ENCODE data around the gene DIPK1B.
A peak's percentile ranks its signal among the peaks of the same experiment; 100 is the strongest.

DIPK1B gene

DNA sequence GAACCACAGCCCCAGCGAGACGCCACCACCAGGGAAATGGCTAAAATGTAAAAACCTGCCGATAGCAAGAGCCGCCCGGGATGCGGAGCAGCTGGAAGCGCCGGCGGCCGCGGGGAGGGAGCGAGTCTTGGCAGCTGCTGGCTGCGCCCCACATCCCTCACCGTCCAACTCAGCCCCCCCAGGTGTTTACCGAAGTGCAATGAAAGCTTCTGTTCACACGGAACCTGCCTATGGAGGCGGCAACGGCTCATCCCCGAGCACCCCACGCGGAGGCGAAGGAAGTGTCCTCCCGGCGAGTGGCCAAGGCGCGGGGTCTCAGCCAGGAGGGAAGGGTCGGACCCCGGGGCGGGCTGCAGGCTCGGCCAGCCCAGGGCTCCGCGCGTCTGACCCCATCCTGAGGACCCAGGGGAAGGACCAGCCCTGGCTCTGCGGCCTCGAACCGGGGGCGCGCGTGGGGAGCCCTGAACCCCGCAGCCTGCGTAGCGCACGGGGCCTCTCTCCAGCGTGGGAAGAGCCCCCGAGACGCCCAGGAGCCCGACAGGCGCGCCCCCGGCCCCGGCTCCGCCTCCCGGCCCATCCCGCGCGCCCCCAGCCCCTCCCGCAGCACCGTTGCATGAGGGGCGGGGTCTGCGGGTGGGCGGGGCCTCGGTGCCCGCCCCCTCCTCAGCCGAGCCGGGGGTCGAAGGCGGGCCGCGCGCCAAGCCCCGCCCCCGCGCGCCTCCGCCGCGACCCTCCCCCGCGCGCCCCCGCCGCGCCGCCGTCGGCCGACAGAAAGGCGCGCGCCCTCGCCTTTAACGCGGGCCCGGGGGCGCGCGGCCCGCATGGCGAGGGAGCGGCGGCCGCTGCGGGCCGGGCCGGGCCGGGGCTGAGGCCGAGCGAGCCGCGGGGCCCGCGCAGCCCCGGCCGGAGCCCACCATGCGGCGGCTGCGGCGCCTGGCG lies at the start of gene DIPK1B:
TSS of gene DIPK1B (plus strand) at position 822 of the 939 bp plus-strand sequence. CDS start at position 916, 94 bp downstream.
- peak; percentile 86 for DNase-seq

- no peak for DNase-seq
Observed at GRCh38 chr9:136662656-136663581, 49.5 kb upstream of the DIPK1B start, which contains the start of gene EGFL7. Gene EGFL7, plus strand, starts transcription at chr9:136662916. Its CDS starts 5,367 bp downstream, at chr9:136668283.

DNA sequence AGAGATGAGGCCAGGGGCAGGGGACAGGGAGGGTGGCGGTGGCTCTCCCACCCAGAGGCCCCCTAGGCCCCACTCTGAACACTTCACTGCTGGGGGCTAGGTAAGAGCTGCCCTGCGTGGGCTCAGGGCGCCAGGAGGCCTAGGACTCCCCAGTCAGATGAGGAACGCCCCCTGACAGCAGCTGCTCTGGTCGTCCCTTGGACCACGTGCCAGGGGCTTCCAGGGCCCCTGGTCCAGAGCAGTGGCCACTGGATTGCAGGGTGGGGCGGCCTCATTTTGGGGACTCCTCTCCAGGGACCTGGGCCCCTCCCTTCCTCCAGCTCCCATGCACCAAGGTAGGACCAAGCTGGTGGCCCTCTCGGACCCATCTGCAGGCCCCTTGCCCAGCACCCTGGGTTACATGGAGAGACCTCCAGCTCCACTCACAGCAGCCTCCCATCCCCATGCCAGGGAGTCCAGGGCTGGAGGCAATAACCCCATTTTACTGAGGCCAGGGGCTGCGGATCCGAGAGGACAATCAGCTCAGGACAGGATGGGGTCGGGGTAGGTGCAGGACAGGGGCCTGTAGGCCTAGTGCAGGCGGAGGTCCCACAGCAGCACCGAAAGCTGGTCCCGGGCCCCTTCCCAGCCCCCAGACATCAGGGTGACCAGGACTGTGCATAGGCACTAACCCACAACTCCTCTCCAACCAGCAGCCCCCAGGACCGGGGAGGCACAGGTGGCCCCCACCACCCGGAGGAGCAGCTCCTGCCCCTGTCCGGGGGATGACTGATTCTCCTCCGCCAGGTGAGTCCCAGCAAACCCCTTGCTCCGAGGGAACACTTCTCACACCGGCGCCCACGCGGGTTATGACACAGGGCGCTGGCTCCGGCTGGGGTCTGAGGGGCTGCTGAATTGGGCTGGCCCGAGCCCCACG lies 48.1 kb upstream of the DIPK1B start:
- no peak for DNase-seq

DNA sequence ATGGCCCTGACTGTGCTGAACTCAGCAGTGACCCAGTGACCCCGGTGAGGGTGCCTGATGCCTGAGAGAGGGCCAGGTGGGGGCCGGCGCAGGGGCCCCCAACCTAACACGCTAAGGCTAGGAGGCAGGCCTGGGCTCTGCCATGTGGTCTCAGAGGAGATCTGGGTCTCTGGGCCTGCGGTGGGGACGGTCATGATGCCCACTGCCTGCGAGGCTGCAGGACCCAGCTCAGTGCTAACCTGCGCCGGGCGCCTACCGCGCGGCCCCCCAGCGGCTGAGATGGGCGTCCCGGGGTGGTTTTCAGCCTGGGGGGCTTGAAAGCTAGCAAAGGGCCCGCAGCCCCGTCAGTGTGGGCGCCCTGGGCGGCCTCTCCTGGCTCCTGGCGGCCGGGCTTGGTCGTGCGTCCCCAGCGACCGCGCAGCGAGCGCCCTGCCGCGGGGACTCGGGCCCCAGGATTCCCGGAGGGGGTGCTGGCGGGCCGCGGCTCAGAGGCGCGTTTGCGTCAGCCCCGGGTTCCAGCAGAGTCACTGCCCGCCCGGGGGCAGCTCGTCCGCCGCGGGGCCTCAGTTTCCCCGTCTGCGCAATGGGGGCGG lies 47.2 kb upstream of the DIPK1B start:
- no peak for DNase-seq

DNA sequence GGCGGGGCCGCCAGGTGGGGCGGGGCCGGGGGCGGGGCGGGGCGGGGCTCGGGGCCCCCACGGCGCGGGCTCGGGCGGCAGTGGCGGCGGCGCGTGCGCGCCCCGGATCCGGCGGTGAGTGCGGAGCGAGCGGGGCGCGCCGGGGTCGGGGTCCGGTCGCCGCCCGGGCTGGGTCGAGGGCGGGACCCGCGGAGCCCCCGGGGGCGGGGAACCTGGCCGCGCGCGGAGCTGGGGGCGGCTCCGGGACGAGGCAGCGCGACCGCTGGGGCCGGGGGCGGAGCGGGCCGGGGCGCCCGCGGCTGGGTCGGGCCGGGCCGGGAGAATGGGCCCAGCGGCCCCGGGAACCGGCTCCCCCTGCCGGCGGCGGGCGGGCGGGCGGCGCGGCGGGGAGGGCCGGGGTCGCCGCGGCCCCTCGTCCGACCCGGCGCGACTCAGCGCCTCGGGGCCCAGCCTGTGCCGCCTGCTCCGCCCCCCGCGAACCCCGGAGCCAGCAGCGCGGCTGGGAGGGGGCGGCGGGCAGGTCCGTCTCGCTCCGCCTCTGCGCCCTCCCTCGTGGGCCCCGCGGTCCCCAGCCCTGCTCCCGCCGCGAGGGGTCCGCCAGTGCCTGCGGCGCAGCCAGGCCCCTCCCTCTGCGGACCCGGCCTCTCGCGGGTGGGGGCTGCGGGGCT lies 46.5 kb upstream of the DIPK1B start:
- DNase-seq = no peak

GRCh38 chr9:136666372-136667213 lies 45.8 kb upstream of the DIPK1B start:
- no peak for DNase-seq

GRCh38 chr9:136667214-136667939 lies 45.0 kb upstream of the DIPK1B start:
- no peak for DNase-seq

- DNase-seq = no peak
Observed at GRCh38 chr9:136667940-136668760, 44.2 kb upstream of the DIPK1B start.

- no peak for DNase-seq
Observed at GRCh38 chr9:136668983-136669790, 43.2 kb upstream of the DIPK1B start.

DNA sequence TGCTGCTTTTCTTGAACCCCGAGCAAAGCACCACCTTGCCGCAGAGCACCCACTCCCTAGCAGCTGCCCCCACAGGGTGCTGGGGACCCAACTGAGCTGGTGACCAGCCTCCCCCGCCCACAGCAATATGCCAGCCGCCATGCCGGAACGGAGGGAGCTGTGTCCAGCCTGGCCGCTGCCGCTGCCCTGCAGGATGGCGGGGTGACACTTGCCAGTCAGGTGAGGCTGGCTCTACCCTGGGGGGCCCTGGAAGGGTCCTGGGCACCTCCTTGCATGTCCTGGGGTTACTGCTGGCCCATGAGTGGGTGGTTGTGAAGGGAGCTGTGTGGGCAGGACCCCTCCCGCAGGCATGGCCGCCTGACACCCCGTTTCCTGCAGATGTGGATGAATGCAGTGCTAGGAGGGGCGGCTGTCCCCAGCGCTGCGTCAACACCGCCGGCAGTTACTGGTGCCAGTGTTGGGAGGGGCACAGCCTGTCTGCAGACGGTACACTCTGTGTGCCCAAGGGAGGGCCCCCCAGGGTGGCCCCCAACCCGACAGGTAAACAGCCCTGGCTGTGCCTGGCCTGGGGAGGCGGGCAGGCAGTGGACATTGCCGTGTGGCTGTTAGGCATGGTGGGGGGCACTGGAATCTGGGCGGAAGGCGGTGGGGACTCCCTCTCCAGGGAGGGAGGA lies 42.4 kb upstream of the DIPK1B start:
- DNase-seq = no peak

GRCh38 chr9:136670576-136671253 lies 41.7 kb upstream of the DIPK1B start:
- DNase-seq = no peak

GRCh38 chr9:136671254-136671614 lies 41.1 kb upstream of the DIPK1B start:
- no peak for DNase-seq

DNA sequence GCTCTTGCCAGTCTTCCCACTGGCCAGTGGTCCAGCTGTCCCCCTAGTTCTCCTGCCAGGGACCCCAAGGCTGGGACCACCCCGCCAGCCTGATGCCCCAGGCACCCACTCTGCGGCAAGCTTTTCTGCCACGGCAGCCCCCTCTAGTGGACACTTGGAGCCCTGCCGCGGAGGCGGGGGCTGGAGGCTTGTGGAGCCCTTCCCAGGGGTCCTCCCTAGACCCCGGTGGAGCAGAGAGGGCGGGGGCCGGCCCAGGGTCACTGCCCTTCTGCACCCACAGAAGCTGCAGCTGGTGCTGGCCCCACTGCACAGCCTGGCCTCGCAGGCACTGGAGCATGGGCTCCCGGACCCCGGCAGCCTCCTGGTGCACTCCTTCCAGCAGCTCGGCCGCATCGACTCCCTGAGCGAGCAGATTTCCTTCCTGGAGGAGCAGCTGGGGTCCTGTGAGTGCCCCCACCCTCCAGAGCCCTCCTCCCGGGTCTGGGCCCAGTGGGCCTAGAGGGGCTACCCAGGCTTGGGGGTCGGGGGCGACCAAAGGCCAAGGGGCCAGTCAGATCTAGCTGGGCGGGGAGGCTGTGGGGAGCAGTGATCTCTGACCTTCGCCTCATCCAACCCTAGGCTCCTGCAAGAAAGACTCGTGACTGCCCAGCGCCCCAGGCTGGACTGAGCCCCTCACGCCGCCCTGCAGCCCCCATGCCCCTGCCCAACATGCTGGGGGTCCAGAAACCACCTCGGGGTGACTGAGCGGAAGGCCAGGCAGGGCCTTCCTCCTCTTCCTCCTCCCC lies 40.5 kb upstream of the DIPK1B start:
- DNase-seq = peak; percentile 75

DNA sequence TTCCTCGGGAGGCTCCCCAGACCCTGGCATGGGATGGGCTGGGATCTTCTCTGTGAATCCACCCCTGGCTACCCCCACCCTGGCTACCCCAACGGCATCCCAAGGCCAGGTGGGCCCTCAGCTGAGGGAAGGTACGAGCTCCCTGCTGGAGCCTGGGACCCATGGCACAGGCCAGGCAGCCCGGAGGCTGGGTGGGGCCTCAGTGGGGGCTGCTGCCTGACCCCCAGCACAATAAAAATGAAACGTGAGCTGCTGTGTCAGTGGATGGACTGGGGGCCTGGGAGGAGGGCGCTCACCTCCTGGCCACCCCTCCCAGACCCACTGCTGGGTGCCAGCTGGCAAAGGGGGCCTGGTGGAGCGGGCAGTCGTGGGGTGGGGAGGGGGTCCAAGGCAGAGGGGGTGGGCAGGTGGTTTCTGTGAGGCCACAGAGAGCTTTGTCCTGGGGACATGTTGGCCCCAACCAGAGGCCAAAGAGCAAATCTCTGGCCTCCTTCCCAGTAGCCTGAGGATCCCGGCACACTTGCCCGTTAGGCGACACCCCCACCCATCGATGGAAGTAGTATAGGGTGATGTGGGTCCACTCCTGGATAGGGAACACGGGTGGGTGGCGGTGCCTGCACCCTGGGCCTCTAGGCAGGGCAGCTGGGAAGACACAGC lies 39.8 kb upstream of the DIPK1B start:
- no peak for DNase-seq
